Inferior parietal cortex (tissue), 1 donor: ENCODE data around the gene MAP3K9.
"Not testable (repeated sequence)": the region's sequence is repeated elsewhere in the genome, so short reads cannot be mapped to it uniquely, and the experiment has no call there.

Experiments
- DNase-seq: peaks from one replicate; pipeline ENCODE4 v3.0.0-alpha.2; 2016; ENCODE audit errors: extremely low spot score

Gene MAP3K9

DNA sequence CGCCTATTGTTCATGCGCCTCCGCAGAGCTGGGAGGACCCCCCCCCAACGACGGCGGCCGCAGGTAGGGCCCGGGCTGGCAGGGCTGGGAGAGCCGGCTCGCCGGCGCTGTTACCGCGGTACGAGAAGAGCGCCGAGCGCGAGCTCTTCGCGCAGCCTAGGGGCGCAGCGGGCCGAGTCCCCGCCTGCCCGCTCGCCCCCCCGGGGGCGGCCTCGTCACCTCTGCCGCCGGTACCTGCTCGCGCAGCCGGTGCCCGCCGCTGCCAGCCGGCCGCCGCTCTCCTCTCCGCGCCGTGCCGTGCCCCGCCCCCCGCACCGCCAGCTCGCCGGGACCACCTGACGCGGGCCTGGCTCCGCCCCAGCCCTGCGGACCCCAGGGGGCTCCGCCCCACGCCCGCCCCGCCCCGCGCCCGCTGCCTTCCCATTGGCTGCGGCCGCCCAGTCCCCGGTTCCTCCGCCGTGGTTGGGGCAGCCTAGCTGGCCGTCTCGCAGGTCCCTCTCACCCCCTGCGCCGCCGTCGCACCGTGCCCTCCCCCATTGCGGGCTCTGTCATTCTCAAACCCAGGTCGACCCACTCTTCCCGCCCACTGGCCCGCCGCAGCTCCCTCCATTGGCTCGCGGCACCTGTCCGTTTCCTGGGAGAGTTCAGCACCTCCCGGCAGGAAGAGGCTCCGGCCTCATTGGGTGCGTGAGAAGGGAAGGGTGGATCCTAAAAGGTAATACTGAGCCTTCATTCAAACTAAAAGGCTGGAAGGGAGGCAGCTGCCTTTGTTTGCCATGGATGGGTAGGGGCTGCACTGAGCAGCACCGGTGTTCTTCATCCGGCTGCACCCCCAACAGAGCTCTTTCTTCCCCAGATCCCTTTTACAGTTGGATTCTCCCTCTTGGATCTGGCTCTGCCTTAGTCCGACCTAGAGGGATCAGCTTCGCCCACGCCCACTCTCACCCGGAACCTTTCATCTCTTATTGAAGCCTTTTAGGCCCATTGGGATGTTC is at the start of gene MAP3K9:
Gene MAP3K9 (minus strand): TSS at position 289 of the 995 bp plus-strand sequence. CDS start 342 bp downstream, outside the sequence.
- DNase-seq, result peak; percentile 70

DNA sequence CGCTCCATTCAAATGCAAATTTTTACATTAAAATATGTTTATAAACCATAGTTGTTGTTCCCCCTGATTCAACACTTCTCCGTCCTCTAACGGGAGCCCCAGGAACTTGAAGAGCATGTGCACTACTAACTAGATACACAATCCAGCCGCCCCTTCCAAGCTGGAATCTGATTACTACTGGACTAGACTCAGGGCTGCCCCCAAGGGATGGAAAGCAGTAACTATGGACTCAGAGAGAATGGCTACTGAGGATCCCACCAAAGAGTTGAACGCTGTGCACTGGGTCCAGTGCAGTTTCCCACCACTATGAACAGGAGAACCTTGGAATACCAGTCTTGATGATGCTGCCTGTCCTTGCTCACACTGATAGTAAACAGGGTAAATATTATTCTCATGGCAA is 49.3 kb upstream of the MAP3K9 start:
- no peak for DNase-seq

DNA sequence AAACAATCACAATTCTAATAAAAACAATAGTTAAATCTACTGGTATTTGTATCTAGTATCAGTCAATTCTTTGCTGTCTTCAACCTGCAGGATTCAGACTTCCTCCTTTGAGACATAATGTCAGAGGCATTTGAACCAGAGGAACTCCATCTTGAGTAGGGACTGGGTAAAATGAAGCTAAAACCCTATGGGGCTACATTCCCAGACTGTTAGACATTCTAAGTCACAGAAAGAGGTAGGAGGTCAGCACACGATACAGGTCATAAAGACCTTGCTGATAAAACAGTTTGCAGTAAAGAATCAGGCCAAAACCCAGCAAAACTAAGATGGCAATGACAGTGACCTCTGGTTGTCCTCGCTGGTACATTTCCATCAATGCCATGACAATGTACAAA is 48.2 kb upstream of the MAP3K9 start:
- DNase-seq, result no peak

DNA sequence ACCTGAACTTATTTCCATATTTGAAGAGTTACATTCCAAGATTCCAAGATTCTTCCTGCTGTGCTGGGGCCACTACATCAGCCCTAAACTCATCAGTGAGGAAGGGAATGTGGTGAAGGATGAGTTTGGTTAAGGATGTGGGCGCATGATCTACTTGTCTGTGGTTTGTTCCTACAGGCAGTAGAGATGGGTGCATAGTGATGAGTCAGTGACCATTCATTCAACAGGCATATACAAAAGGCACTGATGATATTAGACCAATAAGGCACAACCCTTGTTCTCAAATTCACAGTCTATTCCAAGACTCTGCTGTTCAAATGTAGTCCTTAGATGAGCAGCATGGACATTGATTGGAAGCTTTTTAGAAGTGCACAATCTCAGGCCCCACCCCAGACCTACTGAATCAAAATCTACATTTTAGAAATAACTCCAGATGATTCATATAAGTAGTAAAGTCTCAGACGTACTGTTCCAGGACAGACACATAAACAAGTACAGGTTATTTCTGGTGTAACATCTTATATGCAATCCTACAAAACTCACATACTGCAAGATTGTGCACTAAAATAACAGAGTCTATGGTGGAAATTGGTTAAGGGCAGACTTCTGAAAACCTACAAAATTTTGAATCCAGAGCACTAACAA is 47.7 kb upstream of the MAP3K9 start:
- DNase-seq, result no peak

DNA sequence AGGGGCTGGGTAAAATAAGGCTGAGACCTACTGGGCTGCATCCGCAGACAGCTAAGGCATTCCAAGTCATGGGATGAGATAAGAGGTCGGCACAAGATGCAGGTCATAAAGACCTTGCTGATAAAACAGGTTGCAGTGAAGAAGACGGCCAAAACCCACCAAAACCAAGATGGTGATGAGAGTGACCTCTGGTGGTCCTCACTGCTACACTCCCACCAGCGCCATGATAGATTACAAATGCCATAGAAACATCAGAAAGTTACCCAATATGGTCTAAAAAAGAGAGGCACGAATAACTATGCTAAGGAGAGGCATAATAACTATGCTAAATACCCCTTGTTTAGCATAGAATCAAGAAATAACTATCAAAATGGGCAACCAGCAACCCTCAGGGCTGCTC is 46.2 kb upstream of the MAP3K9 start:
- no peak for DNase-seq

DNA sequence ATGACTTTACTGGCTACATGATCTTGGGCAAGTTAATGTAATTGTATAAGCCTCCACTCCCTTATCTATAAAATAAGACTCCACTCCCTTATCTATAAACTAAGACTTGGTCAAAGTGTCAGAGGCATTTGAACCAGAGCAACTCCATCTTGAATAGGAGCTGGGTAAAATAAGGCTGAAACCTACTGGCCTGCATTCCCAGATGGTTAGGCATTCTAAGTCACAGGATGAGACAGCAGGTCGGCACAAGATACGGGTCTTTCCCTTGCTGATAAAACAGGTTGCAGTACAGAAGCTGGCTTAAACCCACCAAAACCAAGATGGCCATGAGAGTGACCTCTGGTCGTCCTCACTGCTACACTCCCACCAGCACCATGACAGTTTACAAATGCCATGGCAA is 44.3 kb upstream of the MAP3K9 start:
- not testable (repeated sequence) for DNase-seq

DNA sequence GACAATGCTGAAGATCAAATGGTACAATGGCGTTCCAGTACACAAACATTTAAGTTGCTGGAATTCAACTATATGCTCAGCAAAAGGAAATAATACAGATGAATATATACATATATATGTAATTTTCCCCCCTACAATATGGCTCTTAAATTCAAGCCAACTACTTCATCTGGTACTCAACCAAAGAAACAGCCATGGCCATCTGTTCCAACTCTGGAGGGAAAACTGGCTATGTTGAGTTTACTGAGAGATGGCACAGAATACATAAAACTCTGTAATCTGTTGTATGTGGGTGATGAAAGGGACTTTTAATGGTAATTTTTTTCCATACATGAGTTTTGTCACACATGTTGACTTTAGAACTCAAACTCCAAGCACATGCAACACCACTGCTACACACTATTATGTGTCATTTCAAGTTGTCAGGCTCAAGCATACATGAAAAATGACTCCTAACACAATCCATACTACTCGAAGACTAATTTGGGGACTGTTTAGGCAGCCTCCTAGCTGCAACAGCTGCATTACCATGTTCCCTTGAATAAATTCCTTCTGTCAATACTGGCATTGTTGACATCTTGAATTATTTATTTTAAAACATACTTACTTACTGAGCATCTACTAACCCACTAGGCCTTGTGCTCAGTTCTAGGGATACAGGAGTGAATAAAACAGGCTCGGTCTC is 38.2 kb upstream of the MAP3K9 start:
- peak; percentile 39 for DNase-seq

DNA sequence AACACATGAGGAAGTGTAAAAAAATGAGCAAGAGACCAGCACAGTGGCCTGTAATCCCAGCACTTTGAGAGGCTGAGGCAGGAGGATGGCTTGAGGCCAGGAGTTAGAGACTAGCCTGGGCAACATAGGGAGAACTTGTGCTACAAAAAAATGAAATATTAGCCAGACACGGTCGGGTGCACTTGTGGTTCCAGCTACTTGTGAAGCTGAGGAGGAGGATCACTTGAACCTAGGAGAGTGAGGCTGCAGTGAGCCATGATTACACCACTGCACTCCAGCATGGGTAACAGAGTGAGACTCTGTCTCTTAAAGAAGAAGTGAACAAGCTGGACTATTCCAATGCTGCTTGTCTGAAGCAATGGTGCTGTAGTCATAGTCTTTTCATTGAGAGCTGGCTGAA is 36.3 kb upstream of the MAP3K9 start:
- no peak for DNase-seq

DNA sequence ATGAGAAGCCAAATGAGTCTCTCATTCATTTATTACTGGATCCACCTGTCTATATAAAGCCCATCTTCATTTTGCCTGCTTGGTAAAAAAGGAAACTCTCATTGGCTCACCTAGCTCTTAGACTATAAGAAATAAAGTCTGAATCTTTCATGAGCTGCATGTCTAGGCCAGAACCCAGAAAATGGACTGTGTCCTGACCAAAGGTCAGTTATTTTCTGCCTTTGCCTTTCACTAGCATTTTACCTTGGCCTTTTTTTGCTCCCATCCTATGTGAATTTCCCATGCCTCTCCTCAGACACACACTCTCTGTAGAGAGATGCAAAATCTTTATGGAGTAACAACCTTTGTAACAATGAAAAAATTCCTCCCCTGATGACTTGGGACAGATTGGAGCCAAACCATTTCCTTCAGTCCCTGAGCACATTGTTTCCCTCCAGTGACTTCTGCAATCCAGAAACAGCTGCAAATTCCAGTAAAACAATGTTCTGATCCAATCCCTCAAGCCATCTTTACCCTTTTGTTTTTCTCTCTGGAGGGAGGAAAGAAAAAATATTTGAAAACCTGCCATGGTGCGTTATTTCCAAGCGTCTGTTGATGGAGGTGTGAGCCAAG is 33.6 kb upstream of the MAP3K9 start:
- DNase-seq, result no peak

DNA sequence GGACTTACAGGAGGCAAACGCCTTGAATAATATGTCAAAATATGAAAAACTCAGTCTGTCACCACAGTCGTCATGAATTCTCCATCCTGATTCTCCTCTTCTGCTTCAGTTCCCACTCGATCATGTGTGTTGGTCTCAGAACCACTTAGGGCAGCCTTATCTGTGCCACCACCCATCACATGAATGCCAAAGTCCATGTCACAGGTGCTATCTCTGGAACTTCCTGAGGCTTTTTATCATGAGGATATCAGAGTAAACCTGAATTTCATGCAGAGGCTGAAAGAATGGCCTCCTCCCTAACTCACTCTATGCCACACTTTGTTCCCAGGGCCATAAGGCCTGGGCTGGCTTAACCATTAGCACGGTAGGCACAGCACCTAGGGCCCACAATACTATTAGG is 28.8 kb upstream of the MAP3K9 start:
- DNase-seq, result no peak

DNA sequence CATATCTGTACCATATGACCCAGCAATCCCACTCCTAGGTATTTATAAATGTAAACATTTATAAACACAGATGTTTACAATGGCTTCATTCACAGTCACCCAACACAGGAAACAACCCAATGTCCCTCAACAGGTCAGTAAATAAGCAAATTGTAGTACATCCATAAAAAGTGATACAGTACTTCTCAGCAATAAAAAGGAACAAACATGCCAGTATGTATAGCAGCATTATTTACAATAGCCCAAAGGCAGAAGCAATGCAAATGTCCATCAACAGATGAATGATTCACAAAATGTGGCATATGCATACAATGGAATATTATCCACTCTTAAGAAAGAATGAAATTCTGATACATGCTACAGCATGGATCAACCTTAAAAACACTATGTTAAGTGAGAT is 27.6 kb upstream of the MAP3K9 start:
- no peak for DNase-seq

DNA sequence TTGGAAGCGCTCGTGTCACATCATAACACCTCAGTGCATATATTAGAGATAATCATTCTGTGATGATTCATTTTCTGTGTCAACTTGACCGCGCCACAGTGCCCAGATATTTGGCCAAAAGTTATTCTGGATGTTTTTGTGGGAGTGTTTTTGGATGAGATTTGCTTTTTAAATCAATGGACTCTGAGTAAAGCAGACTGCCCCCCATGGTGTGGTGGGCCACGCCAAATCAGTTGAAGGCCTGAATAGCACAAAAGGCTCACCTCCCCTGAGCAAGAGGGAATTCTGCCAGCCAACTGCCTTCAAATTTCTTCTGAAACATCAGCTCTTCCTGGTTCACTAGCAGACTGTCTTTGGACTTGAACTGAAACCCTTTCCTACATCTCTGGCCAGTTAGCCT is 24.6 kb upstream of the MAP3K9 start:
- no peak for DNase-seq

DNA sequence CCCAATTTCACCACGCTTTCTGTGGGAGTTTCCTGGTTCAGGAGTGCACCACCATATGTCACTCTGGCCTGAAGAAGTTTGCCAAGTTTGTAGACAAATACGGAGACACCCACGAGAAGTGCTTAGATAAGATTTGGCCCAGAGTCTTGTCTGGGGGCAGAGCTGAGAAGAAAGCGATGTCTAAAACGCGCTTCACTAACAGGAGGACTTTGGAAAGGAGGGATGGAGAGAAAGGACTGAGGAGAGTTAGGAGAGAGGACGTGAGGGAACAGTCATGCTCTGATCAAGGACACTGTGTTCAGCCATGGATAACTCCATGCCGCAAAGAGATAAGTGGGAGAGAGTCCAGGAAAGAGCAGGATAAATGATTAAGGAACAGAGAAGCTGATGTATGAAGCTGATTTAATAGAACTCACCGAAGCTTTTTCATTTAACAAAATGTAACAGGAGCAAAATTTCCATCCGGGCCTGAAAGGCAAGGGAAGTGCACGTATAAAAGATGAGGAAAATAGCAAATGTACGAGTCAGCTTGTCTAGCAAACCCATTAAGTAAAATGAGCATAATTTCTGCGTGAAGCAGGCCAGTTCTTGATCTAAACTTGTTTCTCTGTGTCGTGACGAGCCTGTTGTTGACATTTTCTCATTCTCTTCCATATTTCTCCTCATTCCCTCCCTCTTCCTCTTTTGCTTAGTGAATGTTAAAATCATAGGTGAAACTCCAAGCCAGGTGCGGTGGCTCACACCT is 23.4 kb upstream of the MAP3K9 start:
- DNase-seq, result peak; percentile 51

DNA sequence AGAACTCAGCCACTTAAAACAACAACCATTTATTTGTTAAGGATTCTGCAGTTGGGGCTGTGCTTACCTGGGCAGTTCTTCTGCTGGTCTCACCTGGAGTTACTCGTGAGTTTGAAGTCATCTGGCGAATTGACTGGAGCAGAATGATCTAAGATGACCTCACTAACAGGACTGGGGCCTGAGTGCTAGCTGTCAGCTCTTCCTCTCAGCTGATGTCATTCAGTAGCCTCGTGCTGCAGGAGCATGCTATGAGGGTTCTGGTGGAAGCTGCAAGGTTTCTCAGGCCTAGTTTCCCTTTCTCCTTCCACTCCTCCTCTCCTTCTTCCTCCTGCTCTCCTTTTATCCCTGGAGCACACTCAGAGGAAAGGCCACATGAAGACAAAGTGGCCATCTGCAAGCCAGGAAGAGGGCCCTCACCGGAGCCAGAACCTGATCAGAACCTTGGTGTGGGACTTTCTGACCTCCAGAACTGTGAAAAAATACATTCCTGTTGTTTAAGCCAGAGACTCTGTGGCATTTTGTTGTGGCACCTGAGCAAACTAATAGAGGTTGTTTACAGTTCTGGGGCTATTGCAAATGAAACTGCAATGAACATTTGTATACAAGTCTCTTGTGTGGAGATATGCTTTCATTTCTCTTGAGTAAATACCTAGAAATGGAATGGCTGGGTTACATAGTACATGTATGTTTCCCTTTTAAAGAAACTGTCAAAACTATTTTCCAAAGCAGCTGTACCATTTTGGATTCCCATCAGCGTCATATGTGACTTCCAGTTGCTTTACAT is 21.9 kb upstream of the MAP3K9 start:
- no peak for DNase-seq

DNA sequence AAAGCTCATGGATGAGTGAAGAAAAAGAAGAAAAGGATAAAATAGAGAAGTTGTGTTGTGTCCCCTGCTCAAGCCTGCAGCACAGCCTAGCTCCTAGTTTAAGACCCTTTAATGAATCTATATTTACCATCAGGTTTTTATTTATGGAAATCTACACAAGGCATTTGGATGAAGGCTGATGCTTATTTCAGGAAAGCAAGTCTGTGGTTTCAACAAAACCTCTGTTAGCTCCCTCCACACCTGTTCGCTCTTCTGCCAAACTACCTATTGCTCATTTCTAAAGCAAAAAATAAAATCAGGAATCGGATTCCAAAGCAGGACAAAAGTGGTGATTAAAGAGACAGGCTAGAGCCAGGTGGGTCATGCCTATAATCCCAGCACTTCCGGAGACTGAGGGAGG is 18.9 kb upstream of the MAP3K9 start:
- no peak for DNase-seq

DNA sequence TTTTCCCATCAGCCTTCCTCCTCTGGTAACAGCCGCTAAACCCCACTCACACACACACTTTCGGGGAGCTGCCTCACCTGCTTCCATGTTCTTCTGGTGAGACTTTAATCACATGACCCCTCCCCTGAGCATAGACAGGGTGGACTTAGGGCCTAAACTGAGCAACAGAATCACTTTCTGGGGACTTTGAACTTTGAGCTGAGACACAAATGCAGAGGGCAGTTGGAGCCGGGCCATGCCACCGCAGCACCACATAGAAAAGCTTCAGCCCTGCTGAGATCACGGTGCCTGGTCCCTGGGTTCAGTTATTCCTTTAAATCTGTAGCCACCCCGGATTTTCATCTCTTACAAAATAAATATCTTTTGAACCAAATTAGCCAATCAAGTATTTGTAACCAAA is 18.4 kb upstream of the MAP3K9 start:
- DNase-seq, result no peak

DNA sequence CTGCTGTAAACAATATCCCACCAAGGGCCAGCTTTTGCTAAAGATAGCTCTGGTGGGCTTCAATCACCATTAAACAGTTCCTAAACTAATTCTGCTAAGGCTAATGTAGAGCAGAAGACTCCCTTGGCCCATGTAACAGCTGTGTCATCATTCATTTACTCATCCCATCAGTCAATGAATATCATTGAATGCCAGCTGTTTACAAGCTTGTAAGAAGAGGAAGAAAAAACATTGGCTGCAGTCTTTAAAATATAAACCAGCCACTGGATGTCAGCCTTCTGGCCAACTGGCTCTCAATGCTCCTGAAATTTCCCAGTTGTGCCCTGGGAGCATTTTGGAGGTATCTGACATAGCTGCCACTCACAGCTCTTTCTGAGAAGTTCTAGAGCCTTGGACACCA is 18.0 kb upstream of the MAP3K9 start:
- no peak for DNase-seq

DNA sequence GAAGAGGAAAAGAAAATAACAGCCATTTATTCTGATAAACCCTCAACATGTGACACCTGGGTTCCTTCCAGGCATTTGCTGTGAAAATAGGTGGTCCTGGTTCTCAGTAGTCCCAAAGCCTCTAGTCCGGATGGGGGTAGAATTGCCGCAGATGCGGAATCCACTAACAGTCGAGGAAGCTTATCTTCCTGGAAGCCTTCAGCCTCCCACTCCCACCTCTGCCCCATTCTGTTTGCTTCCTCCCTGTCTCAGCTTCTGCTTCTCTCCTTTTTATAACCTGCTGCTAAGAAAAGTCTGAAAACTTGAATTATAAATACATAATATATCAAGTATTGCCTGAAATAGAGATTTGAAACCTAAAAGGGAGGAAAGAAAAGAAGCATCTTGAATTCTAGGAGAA is 14.0 kb upstream of the MAP3K9 start:
- DNase-seq, result no peak

DNA sequence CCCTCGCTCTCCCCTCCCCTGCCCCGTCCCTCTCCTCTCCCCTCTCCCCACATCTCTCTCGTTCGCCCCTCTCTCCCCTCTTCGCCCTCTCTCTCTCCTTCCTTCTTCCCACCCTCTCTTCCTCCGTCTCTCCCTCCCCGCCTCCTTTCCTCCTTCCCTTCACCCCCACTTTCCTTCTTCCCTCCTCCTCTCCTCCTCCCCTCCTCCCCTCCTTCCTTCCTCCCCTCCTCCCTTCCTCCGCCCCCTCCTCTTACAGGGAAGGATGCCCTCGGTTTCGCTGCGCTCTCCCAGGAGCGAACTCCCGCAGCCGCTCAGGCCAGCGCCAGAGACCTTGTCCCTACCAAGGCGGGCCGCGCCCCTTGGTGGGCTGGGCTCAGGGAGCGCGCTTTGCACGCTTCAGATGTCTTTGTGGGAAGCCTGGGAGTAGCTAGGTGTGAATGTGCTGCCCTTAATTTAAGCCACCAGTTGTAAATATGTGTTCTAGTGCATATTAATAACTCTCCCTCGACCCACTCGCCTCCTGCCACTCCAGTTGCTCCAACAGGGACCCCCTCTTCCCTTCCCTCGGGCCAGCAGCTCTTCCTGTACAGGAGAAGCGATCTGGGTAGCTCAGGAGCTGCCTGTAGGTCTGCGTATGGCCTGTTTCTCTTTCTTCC is 13.3 kb upstream of the MAP3K9 start:
- no peak for DNase-seq
